Neuronal stem cell (in vitro differentiated cells): Measurements from ENCODE around the gene SIN3B.

ENCODE experiments used
- DNase-seq: peaks from one replicate; pipeline ENCODE4 v3.0.0-alpha.2; 2013; ENCODE audit warnings: low spot score
- H2AFZ ChIP-seq: one replicate; pipeline ENCODE4 v1.6.1; 2013; ENCODE audit warnings: mild to moderate bottlenecking, low read length, inconsistent platforms
- H2AK5ac ChIP-seq: 2 replicates; pipeline ENCODE4 v1.6.1; 2013; ENCODE audit warnings: low read depth, mild to moderate bottlenecking, inconsistent platforms, low read length, moderate library complexity, mixed read lengths
- H2BK120ac ChIP-seq: 2 replicates; pipeline ENCODE4 v1.6.1; 2013; ENCODE audit warnings: low read depth, mild to moderate bottlenecking, inconsistent platforms, low read length, moderate library complexity, mixed read lengths
- H2BK12ac ChIP-seq: one replicate; pipeline ENCODE4 v1.6.1; 2013; ENCODE audit warnings: low read length, inconsistent platforms
- H2BK15ac ChIP-seq: 2 replicates; pipeline ENCODE4 v1.6.1; 2013; ENCODE audit warnings: mild to moderate bottlenecking, low read length, inconsistent platforms, mixed read lengths
- H2BK5ac ChIP-seq: one replicate; pipeline ENCODE4 v1.6.1; 2013; ENCODE audit warnings: inconsistent platforms, mild to moderate bottlenecking, low read length, moderate library complexity
- H3K14ac ChIP-seq: one replicate; pipeline ENCODE4 v1.6.1; 2013; ENCODE audit warnings: low read length, inconsistent platforms
- H3K18ac ChIP-seq: 2 replicates; pipeline ENCODE4 v1.6.1; 2013; ENCODE audit warnings: low read length, inconsistent platforms
- H3K23ac ChIP-seq: 2 replicates; pipeline ENCODE4 v1.6.1; 2013; ENCODE audit warnings: low read depth, mild to moderate bottlenecking, mixed read lengths, low read length, inconsistent platforms; ENCODE audit not compliant: poor library complexity
- H3K27ac ChIP-seq: replicated peaks from 3 replicates; pipeline ENCODE4 v1.5.1; 2013; ENCODE audit warnings: low read length, inconsistent platforms
- H3K27me3 ChIP-seq, 3 experiments: 2 replicates each; pipeline ENCODE4 v1.6.1; 2013; ENCODE audit warnings: low read length in 3 of 3, mild to moderate bottlenecking in 2 of 3, inconsistent platforms in 1 of 3, low read depth in 1 of 3, mixed read lengths in 1 of 3, moderate library complexity in 1 of 3; ENCODE audit not compliant: control insufficient read depth in 3 of 3, insufficient read depth in 3 of 3
- H3K36me3 ChIP-seq, 2 donors: replicated peaks in 1 of 2; 2 replicates each; pipeline ENCODE4 v1.6.1; 2013; ENCODE audit warnings: low read length in 2 of 2; ENCODE audit not compliant: control insufficient read depth in 2 of 2, insufficient read depth in 2 of 2
- H3K4ac ChIP-seq: 2 replicates; pipeline ENCODE4 v1.6.1; 2013; ENCODE audit warnings: inconsistent platforms, mild to moderate bottlenecking, low read length, moderate library complexity
- H3K4me1 ChIP-seq, 2 donors: 1 replicate in 1 of 2; 2 replicates in 1 of 2; pipeline ENCODE4 v1.6.1; 2013; ENCODE audit warnings: low read length in 2 of 2, low read depth in 1 of 2; ENCODE audit not compliant: control insufficient read depth in 2 of 2, insufficient read depth in 1 of 2
- H3K4me2 ChIP-seq: one replicate; pipeline ENCODE4 v1.6.1; 2013; ENCODE audit warnings: mild to moderate bottlenecking, low read length, inconsistent platforms; ENCODE audit not compliant: insufficient read depth, poor library complexity, severe bottlenecking
- H3K4me3 ChIP-seq, 2 donors: 2 replicates each; pipeline ENCODE4 v1.5.1; 2013; ENCODE audit warnings: low read length in 2 of 2, mild to moderate bottlenecking in 2 of 2, inconsistent platforms in 1 of 2, moderate library complexity in 1 of 2
- H3K79me1 ChIP-seq: one replicate; pipeline ENCODE4 v1.6.1; 2013; ENCODE audit warnings: low read depth, mild to moderate bottlenecking, inconsistent platforms, low read length, moderate library complexity
- H3K9ac ChIP-seq: one replicate; pipeline ENCODE4 v1.6.1; 2013; ENCODE audit warnings: mild to moderate bottlenecking, low read depth, low read length, inconsistent platforms; ENCODE audit not compliant: poor library complexity
- H3K9me3 ChIP-seq, 2 donors: replicated peaks in 1 of 2; 2 replicates each; pipeline versions ENCODE3 to v1.6.1; 2013; ENCODE audit warnings: low read length in 2 of 2, mild to moderate bottlenecking in 2 of 2, inconsistent platforms in 1 of 2, low read depth in 1 of 2, mixed read lengths in 1 of 2, moderate library complexity in 1 of 2; ENCODE audit not compliant: control insufficient read depth in 2 of 2, insufficient read depth in 1 of 2
- H4K8ac ChIP-seq: one replicate; pipeline ENCODE4 v1.6.1; 2013; ENCODE audit warnings: low read depth, mild to moderate bottlenecking, inconsistent platforms, low read length, moderate library complexity
- H4K91ac ChIP-seq: one replicate; pipeline ENCODE4 v1.6.1; 2013; ENCODE audit warnings: low read length, low read depth, mild to moderate bottlenecking, inconsistent platforms; ENCODE audit not compliant: poor library complexity
- WGBS, 2 donors: extraction: QIAGEN DNeasy Blood & Tissue Kit; methylation state at CpG; one replicate each; pipeline ENCODE4 v1.1.7; 2013; ENCODE audit warnings: missing lambda C conversion rate in 2 of 2, mixed read lengths in 1 of 2; ENCODE audit not compliant: insufficient read length in 2 of 2, insufficient replicate concordance in 1 of 2; ENCODE audit errors: extremely low coverage in 2 of 2; 5-methylcytosine and 5-hydroxymethylcytosine counted together

Gene SIN3B

GRCh38 chr19:16903347-16903746, 74.1 kb downstream of the SIN3B start:
- no peak overlapping the region for H3K4me2 ChIP-seq
- H3K27me3 ChIP-seq = peaks cover 0 to under 1% (median 0%) of the 10 kb centered on the region in 3 experiments
- H3K4me3 ChIP-seq = no peak overlapping the region
- H3K4me1 ChIP-seq = peaks cover 2 to 5% of the 10 kb centered on the region in 2 donors
- H3K9me3 ChIP-seq = no peaks in the 10 kb centered on the region
- no peak overlapping the region for H3K27ac ChIP-seq
- DNase-seq = no peak
- no peak overlapping the region for H3K14ac ChIP-seq
- peaks cover 2% of the 10 kb centered on the region for H3K79me1 ChIP-seq
- H2AFZ ChIP-seq = no peak overlapping the region
- no peak overlapping the region for H4K8ac ChIP-seq
- WGBS, 2 donors = no CpG with 5 or more reads among the region's 7 CpGs
- H2BK120ac ChIP-seq = no peak overlapping the region
- no peak overlapping the region for H2BK12ac ChIP-seq
- no peak overlapping the region for H3K4ac ChIP-seq
- no peak overlapping the region for H3K23ac ChIP-seq
- no peak overlapping the region for H2BK15ac ChIP-seq
- H3K9ac ChIP-seq = no peak overlapping the region
- H3K36me3 ChIP-seq = peaks cover 0 to 4% of the 10 kb centered on the region in 2 donors
- H2BK5ac ChIP-seq = peak overlapping the region; percentile 83
- no peak overlapping the region for H2AK5ac ChIP-seq
- no peak overlapping the region for H4K91ac ChIP-seq
- no peak overlapping the region for H3K18ac ChIP-seq

GRCh38 chr19:16904599-16904998, 75.4 kb downstream of the SIN3B start:
- no CpG with 5 or more reads among the region's 5 CpGs for WGBS, 2 donors
- no peak overlapping the region for H3K9ac ChIP-seq
- H4K8ac ChIP-seq = no peak overlapping the region
- H2BK5ac ChIP-seq = no peak overlapping the region
- H3K27ac ChIP-seq = no peak overlapping the region
- H2AFZ ChIP-seq = no peak overlapping the region
- H3K18ac ChIP-seq = no peak overlapping the region
- no peak overlapping the region for H3K4ac ChIP-seq
- peaks cover 0 to 5% of the 10 kb centered on the region in 2 donors for H3K4me1 ChIP-seq
- H3K79me1 ChIP-seq = no peaks in the 10 kb centered on the region
- no peak overlapping the region for H2AK5ac ChIP-seq
- H2BK15ac ChIP-seq = no peak overlapping the region
- H3K14ac ChIP-seq = no peak overlapping the region
- no peak overlapping the region for H4K91ac ChIP-seq
- H3K27me3 ChIP-seq = no peaks in the 10 kb centered on the region
- no peak overlapping the region for H2BK120ac ChIP-seq
- DNase-seq = no peak
- H3K9me3 ChIP-seq = no peaks in the 10 kb centered on the region
- peaks cover 0 to 8% of the 10 kb centered on the region in 2 donors for H3K36me3 ChIP-seq
- no peak overlapping the region for H3K23ac ChIP-seq
- no peak overlapping the region for H3K4me2 ChIP-seq
- no peak overlapping the region for H3K4me3 ChIP-seq
- H2BK12ac ChIP-seq = no peak overlapping the region

- H3K4me1 ChIP-seq = no peaks in the 10 kb centered on the region
- no peak overlapping the region for H2BK12ac ChIP-seq
- H2AFZ ChIP-seq = no peak overlapping the region
- no peak overlapping the region for H3K4ac ChIP-seq
- H2AK5ac ChIP-seq = no peak overlapping the region
- H3K14ac ChIP-seq = peak overlapping the region; percentile 38
- H4K8ac ChIP-seq = no peak overlapping the region
- no peak overlapping the region for H4K91ac ChIP-seq
- H2BK5ac ChIP-seq = peak overlapping the region; percentile 66
- H3K9ac ChIP-seq = no peak overlapping the region
- no peak overlapping the region for H3K23ac ChIP-seq
- H3K36me3 ChIP-seq = peaks cover 0 to 18% of the 10 kb centered on the region in 2 donors
- H3K4me2 ChIP-seq = no peak overlapping the region
- no peak overlapping the region for H3K18ac ChIP-seq
- peak overlapping the region in 1 of 2 donors; percentile 48 for H3K4me3 ChIP-seq
- no CpG with 5 or more reads among the region's 12 CpGs for WGBS, 2 donors
- H3K79me1 ChIP-seq = no peaks in the 10 kb centered on the region
- H2BK15ac ChIP-seq = no peak overlapping the region
- no peak overlapping the region for H3K27ac ChIP-seq
- no peak overlapping the region for H2BK120ac ChIP-seq
- H3K9me3 ChIP-seq = peaks cover 22 to 24% of the 10 kb centered on the region in 2 donors
- no peaks in the 10 kb centered on the region for H3K27me3 ChIP-seq
- DNase-seq = no peak
Observed at GRCh38 chr19:16908759-16909158, 79.6 kb downstream of the SIN3B start.

GRCh38 chr19:16911046-16911445, 81.8 kb downstream of the SIN3B start:
- Histone ChIP-seq H2BK12ac (no peak overlapping the region), H2BK5ac (no peak overlapping the region), H3K27ac (no peak overlapping the region), H2AK5ac (no peak overlapping the region), H4K91ac (no peak overlapping the region), H2BK120ac (no peak overlapping the region), H3K4me1 (no peaks in the 10 kb centered on the region), H3K79me1 (no peaks in the 10 kb centered on the region), H2BK15ac (no peak overlapping the region), H3K23ac (no peak overlapping the region), H3K4me2 (no peak overlapping the region), H3K9me3 (peaks cover 30 to 35% of the 10 kb centered on the region in 2 donors), H2AFZ (no peak overlapping the region), H3K36me3 (peaks cover 0 to 23% of the 10 kb centered on the region in 2 donors), H4K8ac (no peak overlapping the region), H3K9ac (no peak overlapping the region), H3K27me3 (no peaks in the 10 kb centered on the region), H3K14ac (no peak overlapping the region), H3K18ac (no peak overlapping the region), H3K4ac (no peak overlapping the region), H3K4me3 (no peak overlapping the region)
- WGBS, 2 donors = no CpG with 5 or more reads among the region's 7 CpGs
- no peak for DNase-seq
